NT2/D1 (cell line): ENCODE data around the gene SRGAP1.

Experiments
- SUZ12 ChIP-seq: IDR thresholded peaks from 2 replicates; pipeline ENCODE4 v1.6.1; 2011; ENCODE audit not compliant: insufficient read length, insufficient read depth; ENCODE audit errors: extremely low read depth
- YY1 ChIP-seq: IDR thresholded peaks from 2 replicates; pipeline ENCODE4 v1.6.1; 2011; ENCODE audit not compliant: insufficient read length, insufficient read depth
- ZNF274 ChIP-seq: IDR thresholded peaks from 2 replicates; pipeline ENCODE4 v1.6.1; 2011; ENCODE audit warnings: mild to moderate bottlenecking, low read depth, low read length

DNA sequence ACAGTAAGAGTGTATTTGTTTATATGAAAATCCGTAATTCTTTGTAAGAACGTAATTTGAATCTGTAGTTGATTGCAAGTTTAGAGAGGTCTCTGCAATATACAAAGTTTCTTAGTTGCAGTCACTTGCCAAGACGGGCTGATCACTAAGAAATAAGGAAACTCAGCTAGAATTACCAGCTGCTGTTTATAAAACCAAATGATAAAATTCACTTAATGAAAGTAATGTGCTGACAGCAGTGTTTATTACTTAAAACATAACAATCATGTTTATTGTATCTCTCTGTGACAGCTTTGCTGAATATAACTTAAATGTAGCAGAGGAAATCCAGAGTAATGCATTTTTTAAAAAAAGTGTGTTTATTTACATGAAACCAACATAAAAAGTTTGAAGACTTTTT, 31.2 kb downstream of the SRGAP1 start:
- TF ChIP-seq SUZ12, result no peak
- TF ChIP-seq YY1, result no peak
- TF ChIP-seq ZNF274, result no peak
